GM12892 (cell line): ENCODE data around the gene SDHC.

ENCODE experiments used
- POLR2A ChIP-seq: IDR thresholded peaks from 2 replicates; pipeline ENCODE4 v1.6.1; 2011; ENCODE audit warnings: low read depth, low read length, control low read depth
- POLR2AphosphoS5 ChIP-seq: IDR thresholded peaks from 2 replicates; pipeline ENCODE4 v1.6.1; 2011; ENCODE audit warnings: low read depth, low read length, control low read depth

DNA sequence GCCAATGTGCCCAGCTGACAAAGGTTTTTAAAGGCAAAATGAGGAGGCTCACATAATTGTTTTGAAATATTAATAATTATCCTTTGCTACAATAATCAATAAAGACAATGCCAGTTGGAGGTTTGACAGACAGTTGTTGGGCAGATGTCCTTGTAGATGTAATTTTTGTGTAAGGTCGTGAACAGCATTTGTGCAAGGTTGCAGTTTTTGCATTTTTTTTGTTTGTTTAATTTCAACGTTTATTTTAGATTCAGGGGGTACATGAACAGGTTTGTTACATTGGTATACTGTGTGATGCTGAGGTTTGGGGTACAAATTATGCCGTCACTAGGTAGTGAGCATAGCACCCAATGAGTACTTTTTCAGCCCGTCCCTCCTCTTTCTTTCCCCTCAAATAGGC, 13.7 kb upstream of the SDHC start:
- TF ChIP-seq POLR2A (no peak), POLR2AphosphoS5 (no peak)
